ENCODE data around the gene PLCH1. TPM values are rescaled to one million over a fixed set of nuclear protein-coding genes. Genes with fewer than 3 reads are reported as not detected.
"Not testable (repeated sequence)": the region's sequence is repeated elsewhere in the genome, so short reads cannot be mapped to it uniquely, and the experiment has no call there.

The PLCH1 gene
- total RNA-seq, 1 experiment from 2014 or later: 12.8 TPM

DNA sequence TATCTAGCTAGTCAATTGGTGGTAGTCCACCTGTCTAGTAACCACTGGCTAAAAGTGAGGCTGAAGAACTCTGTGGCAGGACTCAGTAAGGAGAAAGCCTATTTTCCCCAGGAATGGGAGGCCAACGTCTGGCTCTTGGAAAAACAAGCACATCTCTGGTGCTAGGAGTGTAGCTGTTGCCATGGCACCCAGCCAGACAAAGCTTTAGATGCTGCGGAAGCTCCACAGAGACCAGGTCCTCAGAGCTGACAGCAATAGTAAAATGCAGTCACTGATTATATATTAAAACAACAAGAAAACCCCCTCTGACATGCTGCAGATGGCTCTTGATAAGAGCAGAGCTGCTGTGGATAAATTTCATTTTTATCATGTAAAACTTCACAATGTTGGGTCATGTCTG, 326.5 kb downstream of the PLCH1 start:
- in situ Hi-C loops (cut with HindIII; ENCODE audit: low sequenced_read_pairs): no loop called here
- DNase-seq (ENCODE audit: low spot score): peak; percentile 3

DNA sequence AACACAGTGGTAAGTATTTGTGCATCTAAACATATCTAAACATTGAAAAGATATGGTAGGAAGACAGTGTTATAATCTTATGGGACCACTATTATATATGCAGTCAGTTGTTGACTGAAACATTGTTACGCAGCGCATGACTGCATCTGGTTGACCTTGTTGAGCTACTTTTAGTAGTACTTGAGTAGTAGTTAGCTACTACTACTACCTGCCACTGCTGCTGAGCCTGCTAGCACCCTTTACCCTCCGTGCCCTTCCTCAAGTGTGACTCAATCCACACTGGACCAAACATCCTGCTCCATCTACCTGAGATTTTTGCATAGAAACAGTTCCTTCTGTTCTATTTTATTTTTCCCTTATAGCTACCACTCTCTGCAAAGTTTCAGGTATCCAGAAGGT, 327.8 kb downstream of the PLCH1 start:
- in situ Hi-C loops (cut with HindIII; ENCODE audit: low sequenced_read_pairs): no loop called here
- DNase-seq (ENCODE audit: low spot score): no peak

DNA sequence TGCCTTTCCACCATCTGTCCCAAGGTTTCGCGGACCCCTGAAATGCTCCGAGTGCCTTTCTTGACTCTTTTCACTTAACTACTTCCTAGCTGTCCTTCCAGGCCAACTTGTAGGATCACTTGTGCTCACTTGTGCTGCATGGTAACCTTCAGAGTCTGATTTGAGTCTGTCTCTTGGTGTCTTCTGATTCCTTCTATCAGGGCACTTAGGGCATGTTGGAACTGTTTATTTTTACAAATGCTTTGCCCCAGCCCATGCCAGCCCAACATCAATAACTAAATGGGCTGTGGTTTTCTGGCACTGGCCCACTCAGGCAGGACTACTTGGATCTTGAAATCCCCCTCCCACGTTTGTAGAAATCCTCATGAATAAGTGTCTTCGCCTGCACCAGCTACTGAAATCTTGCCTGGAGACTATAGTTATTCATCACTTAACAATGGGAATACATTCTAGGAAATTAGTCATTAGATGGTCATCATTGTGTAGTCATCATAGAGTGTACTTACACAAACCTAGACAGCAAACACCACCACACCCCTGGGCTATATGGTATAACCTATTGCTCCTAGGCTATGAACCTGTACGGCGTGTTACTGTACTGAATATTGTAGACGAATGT, 328.3 kb downstream of the PLCH1 start:
- no peak for DNase-seq (ENCODE audit: low spot score)
- in situ Hi-C loops (cut with HindIII; ENCODE audit: low sequenced_read_pairs): no loop called here

DNA sequence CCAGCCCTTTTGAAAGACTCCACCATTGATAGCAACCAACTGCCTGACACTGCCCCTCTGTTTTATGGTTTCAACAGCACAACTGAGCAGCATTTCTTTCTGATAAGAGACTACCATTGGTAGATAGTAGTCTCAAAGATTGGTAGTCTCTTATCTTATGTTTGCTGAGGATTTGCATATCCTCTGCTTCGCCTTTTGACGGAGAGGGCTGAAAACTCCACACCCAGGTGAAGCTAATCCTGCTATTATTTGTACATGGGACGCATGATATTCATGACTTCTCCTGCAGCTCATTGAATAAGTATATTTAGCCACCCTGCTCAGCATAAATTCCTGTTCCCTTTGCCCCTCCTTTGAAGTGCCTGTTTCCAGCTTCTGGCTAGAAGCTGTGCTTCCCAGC, 332.0 kb downstream of the PLCH1 start:
- DNase-seq (ENCODE audit: low spot score): no peak
- in situ Hi-C loops (cut with HindIII; ENCODE audit: low sequenced_read_pairs): no loop called here

DNA sequence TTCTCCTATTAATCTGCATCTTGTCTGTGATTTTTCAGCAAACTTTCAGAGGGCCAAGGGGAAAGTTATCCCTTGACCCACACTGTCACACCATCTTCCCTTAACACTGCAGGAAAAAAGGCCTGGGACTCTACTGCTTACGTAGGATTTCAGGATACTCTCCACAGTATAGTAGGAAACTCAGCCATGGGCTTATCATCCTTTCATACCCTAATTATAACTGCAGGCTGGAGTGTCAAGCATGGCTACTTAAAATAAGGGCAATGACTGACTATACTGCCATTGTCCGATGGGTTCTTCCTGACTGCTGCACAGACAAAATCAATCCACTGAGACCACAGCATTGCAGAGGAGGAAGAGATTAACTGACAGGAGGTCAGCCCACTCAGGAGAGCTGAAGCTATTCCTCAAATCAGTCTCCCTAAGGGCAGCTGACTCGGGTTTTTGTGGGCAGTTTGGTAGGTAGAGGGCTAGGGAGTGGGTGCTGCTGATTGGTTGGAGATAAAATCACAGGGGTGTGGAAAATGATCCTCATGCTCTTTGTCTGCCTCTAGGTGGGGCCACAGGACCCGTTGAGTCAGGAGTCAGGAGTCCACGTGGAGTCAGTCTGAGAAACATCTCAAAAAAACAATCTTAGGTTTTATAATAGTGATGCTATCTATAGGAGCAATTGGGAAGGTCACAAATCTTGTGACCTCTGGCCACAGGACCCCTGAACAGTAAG, 333.2 kb downstream of the PLCH1 start:
- no peak for DNase-seq (ENCODE audit: low spot score)
- in situ Hi-C loops (cut with HindIII; ENCODE audit: low sequenced_read_pairs): no loop called here

DNA sequence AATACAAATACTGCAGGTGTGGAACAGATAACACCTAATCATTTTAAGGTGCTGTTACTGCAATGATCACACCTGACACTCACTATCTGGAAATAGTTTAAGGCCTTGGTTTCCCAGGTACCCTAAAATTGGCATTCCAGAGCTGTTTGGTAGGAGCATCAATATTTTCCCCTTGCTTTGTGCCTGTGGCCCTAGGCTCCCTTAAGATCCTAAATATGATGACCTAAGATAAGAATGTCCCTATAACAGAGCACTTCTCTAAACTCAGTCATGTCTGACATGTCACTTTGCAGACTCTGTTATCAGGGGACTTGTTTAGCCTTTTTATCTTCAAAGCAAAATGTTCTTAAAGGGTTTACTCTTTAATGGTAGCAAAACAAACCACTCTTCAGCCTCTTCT, 335.5 kb downstream of the PLCH1 start:
- DNase-seq (ENCODE audit: low spot score): no peak
- in situ Hi-C loops (cut with HindIII; ENCODE audit: low sequenced_read_pairs): no loop called here

DNA sequence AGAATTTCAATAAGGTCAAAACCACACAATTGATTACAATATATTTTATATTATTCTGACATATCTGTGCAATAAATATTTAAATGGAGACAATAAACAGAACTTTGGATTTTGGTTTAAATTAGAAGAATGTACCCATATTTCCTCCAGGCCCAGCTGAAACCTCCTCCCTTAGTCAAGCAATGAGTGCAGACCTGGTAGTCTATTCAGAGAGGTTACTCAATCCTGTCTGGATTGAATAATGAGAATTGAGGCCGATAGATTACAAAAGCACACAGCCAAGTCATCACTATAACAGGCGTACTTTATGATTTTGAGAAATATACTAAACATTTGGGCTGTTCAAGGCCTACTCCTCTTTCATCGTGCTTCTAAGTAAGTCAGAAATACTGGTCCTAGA, 336.9 kb downstream of the PLCH1 start:
- in situ Hi-C loops (cut with HindIII; ENCODE audit: low sequenced_read_pairs): no loop called here
- DNase-seq (ENCODE audit: low spot score): no peak

DNA sequence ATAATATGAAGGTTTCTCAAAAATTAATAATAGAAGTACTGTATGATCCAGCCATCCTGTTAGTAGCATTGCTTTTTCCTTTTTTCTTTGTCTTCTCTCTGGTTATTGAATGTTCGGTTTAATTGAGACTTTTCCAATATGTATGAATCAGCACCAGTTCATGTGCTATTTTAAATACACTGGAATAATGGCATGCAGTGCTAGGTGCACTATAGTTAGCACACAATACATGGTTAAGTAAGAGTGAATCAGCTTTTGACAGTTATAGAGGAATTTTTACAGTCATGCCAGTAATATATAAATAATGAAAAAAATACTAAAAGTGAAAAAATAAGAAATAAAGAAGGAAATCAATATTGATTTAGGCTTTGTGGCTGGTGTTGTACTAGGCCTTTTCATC, 337.5 kb downstream of the PLCH1 start:
- in situ Hi-C loops (cut with HindIII; ENCODE audit: low sequenced_read_pairs): no loop called here
- no peak for DNase-seq (ENCODE audit: low spot score)

DNA sequence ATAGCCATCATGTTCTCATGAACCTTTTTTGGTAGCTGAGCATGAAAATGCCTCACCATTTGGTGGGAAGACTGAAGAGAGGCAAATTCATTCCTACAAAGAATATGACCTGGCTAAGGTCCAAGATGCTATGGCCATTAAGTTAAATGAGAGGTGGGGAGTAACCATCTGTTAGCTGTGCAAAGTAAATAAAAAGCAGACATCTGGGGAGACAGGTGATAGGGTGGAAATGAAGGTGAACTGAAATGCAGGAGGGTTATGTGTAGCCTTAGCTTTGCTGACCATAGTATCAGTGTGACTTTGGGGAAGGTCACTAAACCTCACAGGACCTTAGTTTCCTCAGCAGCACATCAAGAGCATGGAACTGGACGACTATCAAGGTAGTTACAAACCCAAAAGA, 340.4 kb downstream of the PLCH1 start:
- in situ Hi-C loops (cut with HindIII; ENCODE audit: low sequenced_read_pairs): no loop called here
- DNase-seq (ENCODE audit: low spot score): no peak

DNA sequence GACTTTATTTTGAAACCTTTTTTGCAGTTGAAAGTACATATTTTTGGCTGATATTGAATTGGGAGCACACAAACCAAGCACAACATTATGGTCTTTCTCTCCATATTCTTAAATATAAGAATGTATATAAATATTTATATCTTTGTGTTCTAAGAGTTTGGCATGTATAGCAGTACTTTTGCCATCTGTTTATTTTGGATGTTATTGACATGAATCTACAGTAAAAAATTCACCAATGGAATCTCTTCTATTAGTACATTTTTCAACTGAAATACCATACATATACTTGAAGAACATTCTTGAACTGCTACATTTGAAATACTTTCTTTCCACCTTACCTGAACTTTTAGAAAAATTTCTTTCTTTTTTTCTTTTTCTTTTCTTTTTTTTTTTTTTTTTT, 342.2 kb downstream of the PLCH1 start:
- no peak for DNase-seq (ENCODE audit: low spot score)
- in situ Hi-C loops (cut with HindIII; ENCODE audit: low sequenced_read_pairs): no loop called here

DNA sequence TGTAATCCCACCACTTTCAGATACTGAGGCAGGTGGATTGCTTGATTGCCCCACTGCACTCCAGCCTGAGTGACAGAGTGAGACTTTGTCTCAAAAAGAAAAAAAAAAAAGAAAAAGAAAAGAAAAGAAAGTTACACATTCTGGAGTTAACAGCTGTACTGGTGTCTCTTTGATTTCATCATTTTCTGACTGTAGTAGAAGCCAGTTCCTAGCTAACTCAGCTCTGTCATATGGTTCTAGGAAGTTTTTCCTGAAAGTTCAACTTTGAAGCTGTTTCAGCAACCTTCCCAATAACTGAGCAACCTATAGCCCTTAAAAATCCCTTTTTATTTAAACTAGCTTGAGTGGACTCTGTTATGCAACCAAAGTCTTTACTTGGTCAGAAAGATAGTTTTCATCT, 346.8 kb downstream of the PLCH1 start:
- in situ Hi-C loops (cut with HindIII; ENCODE audit: low sequenced_read_pairs): loop anchor here (25.0 kb wide), 1 partner anchor 314 kb away; no protein-coding TSS in a partner anchor
- DNase-seq (ENCODE audit: low spot score): no peak

DNA sequence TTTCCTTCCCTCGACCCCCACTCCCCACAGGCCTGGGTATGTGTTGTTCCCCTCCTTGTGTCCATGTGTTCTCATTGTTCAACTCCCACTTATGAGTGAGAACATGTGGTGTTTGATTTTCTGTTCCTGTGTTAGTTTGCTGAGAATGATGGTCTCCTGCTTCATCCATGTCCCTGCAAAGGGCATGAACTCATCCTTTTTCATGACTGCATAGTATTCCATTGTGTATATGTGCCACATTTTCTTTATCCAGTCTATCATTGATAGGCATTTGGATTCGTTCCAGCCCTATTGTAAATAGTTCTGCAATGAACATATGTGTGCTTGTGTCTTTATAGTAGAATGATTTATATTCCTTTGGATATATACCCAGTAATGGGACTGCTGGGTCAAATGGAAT, 350.0 kb downstream of the PLCH1 start:
- in situ Hi-C loops (cut with HindIII; ENCODE audit: low sequenced_read_pairs): loop anchor here (25.0 kb wide), 1 partner anchor 317 kb away; no protein-coding TSS in a partner anchor
- not testable (repeated sequence) for DNase-seq (ENCODE audit: low spot score)

DNA sequence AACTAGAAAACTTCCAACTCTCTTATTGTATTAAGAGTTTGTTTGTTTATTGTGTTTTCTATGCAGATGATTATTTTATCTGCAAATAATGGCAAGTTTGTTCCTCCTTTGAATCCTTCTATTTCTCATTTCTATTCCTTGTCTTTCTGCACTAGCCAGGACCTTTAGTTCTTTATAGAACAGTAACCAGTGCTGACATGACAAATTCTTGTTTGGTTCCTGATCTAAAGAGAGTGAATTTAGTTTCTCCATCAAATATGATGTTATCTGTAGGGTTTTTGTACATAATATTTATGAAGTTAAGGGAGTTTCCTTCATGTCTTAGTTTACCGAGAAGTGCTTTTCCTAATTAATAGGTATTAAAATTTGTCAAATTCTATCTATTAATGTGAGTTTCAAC, 350.6 kb downstream of the PLCH1 start:
- no peak for DNase-seq (ENCODE audit: low spot score)
- in situ Hi-C loops (cut with HindIII; ENCODE audit: low sequenced_read_pairs): loop anchor here (25.0 kb wide), 1 partner anchor 318 kb away; no protein-coding TSS in a partner anchor

DNA sequence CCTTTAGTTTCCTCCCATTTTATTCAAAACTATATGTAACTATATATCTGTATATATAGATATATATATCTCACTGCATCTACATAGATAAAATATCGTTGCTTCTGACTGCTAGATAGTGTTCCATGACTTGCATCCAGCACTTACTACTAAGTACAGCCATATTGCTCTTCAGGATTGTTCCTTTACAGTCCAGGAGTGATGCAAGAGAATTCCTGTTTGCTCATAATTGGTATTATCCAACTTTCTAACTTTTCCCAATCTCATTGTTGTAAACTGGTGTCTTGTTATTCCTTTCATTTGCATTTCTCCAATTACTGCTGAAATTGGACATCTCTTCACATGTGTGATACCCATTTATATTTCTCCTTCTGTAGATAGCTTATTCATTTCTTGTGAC, 351.6 kb downstream of the PLCH1 start:
- DNase-seq (ENCODE audit: low spot score): no peak
- in situ Hi-C loops (cut with HindIII; ENCODE audit: low sequenced_read_pairs): loop anchor here (25.0 kb wide), 1 partner anchor 319 kb away; no protein-coding TSS in a partner anchor

DNA sequence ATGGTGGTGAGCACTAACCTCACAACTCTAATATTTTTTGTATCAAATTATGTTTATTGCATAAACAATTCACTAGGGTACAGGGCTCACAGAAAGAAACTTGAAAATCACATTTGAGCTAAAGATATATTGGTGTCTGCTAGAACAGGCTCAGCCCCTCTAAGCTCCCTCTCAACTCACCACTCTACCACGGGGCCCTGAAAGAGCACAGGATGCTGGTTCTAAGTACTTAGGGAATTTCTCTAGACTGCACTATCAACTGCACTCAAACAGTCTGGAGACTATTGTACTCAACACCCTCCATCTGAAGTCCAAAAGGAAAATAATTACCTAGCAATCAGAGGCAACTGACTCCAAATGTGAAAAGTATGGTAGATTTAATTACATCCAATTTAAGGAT, 352.7 kb downstream of the PLCH1 start:
- DNase-seq (ENCODE audit: low spot score): no peak
- in situ Hi-C loops (cut with HindIII; ENCODE audit: low sequenced_read_pairs): loop anchor here (25.0 kb wide), 1 partner anchor 320 kb away; no protein-coding TSS in a partner anchor

DNA sequence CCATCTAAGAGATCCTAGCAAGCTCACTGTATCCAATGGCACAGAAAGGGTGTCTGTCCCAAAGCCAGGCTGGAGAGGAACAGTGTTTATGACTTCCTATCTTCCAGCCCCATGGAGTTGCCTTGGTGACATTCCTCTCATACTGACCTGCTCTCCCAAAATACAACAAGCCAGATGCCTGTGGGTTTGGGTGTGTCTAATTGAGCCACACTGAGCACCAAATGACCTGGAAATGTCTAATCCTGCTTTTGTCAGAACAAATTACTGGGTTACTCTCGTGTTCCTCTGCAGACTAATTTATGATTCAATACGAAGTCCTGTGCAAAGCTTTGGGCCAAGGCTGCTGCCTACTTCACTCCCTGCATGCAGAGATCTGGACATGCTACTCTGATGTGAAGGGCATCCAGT, 353.3 kb downstream of the PLCH1 start:
- peak; percentile 50 for DNase-seq (ENCODE audit: low spot score)
- in situ Hi-C loops (cut with HindIII; ENCODE audit: low sequenced_read_pairs): loop anchor here (25.0 kb wide), 1 partner anchor 321 kb away; no protein-coding TSS in a partner anchor

DNA sequence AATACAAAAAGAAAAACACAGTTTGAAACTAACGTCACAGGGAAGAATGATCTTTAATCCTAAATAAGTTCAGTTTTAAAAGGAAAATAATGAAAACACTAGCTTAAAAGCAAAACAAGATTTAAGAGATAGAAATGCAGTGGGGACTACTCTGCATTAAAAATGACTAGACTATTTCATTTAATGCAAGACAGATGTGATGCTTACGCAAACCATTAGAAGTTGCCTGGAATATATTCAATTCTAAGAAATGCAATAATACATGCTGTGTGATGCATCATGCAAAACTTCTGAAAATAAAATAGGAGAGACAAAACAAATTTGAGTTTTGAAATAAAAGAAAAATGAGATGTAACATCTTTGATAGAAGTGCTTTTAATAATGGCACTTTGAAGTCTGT, 353.8 kb downstream of the PLCH1 start:
- DNase-seq (ENCODE audit: low spot score): no peak
- in situ Hi-C loops (cut with HindIII; ENCODE audit: low sequenced_read_pairs): loop anchor here (25.0 kb wide), 1 partner anchor 321 kb away; no protein-coding TSS in a partner anchor

DNA sequence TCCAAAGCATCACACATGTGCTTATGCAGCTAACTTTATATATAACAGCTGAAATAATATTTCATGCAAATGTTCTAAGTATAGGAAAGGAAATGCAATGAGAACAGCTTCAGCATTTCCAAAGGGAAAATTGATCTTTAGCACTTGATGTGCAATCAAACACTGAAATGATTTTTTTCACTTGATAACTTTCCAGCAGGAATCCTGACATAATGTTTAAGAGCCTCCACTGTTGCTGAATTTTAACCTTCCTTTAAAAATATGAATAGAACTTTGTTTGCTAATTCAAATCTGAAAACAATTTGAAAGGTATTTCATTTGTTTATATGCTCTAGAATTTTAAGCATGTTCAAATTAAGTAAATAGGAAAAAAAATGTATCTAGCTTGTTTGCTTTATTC, 354.5 kb downstream of the PLCH1 start:
- in situ Hi-C loops (cut with HindIII; ENCODE audit: low sequenced_read_pairs): loop anchor here (25.0 kb wide), 1 partner anchor 322 kb away; no protein-coding TSS in a partner anchor
- DNase-seq (ENCODE audit: low spot score): no peak

DNA sequence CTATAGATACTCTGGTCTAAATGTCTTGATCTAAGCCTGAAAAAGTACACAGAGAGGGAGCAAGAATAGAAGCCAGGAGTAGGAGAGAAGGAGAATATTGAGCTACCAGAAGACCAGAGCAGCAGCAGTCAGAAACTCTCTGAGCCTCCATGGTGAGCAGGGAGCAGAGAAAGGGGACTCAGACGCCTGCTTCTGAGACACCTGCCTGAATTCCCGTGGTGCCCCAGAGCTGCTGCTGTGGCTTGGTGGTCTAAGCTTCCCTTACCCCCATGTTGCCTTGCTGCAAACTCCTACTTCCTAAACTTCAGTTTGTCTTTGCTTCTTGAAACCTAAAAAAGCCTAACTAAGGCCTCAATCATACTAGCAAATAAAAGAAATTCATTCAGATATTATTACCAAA, 356.5 kb downstream of the PLCH1 start:
- DNase-seq (ENCODE audit: low spot score): no peak
- in situ Hi-C loops (cut with HindIII; ENCODE audit: low sequenced_read_pairs): loop anchor here (25.0 kb wide), 1 partner anchor 324 kb away; no protein-coding TSS in a partner anchor

DNA sequence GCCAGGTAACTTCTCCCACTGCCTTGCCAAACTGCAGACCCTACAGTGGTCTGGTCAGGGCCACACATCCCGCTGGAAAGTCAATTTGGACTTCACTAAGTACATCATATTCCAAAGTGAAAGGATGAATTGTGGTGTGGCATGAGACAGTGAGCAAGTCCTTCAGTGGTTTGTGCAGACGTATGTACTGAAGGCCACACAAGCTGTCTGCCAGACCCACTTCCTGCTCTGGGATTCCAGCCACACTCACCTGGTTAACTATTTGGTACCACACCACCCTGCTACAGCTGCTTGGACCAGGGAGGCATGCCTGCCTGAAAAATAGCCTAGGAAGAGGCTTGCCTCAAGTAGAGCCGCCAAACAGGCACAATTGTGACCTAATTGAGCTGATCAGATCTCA, 357.3 kb downstream of the PLCH1 start:
- no peak for DNase-seq (ENCODE audit: low spot score)
- in situ Hi-C loops (cut with HindIII; ENCODE audit: low sequenced_read_pairs): loop anchor here (25.0 kb wide), 1 partner anchor 325 kb away; no protein-coding TSS in a partner anchor
